Stomach (tissue), 4 donors: ENCODE measurements around the gene SNCB.

Experiments
- EP300 ChIP-seq: sonication (generic); formaldehyde crosslinking; IDR thresholded peaks from one replicate; pipeline ENCODE4 v1.6.1; 2017; ENCODE audit warnings: antibody characterized with exemption
- POLR2A ChIP-seq, 4 donors: fragments of 450-650 bp; IDR thresholded peaks; one replicate each; pipeline ENCODE4 v1.6.1; 2016; ENCODE audit warnings: antibody characterized with exemption in 4 of 4, control low read depth in 2 of 4, mild to moderate bottlenecking in 1 of 4, moderate library complexity in 1 of 4
- POLR2AphosphoS5 ChIP-seq, 3 donors: sonication (generic); formaldehyde crosslinking; IDR thresholded peaks; one replicate each; pipeline ENCODE4 v1.6.1; 2016; ENCODE audit warnings: antibody characterized with exemption in 3 of 3
- TF ChIP-seq, protein P1 (sequence below), 7 experiments: fragments of 450-650 bp in 4 of 7; fragments of 200-600 bp in 3 of 7; sonication (generic) in 3 of 7; IDR thresholded peaks; one replicate each; pipeline ENCODE4 v1.5.1; 2016 to 2019; ENCODE audit warnings: antibody characterized with exemption in 7 of 7, control low read depth in 2 of 7, mild to moderate bottlenecking in 1 of 7

GRCh38 chr5:176647843-176648473, 17.6 kb upstream of the SNCB start:
- TF ChIP-seq, protein P1, sequence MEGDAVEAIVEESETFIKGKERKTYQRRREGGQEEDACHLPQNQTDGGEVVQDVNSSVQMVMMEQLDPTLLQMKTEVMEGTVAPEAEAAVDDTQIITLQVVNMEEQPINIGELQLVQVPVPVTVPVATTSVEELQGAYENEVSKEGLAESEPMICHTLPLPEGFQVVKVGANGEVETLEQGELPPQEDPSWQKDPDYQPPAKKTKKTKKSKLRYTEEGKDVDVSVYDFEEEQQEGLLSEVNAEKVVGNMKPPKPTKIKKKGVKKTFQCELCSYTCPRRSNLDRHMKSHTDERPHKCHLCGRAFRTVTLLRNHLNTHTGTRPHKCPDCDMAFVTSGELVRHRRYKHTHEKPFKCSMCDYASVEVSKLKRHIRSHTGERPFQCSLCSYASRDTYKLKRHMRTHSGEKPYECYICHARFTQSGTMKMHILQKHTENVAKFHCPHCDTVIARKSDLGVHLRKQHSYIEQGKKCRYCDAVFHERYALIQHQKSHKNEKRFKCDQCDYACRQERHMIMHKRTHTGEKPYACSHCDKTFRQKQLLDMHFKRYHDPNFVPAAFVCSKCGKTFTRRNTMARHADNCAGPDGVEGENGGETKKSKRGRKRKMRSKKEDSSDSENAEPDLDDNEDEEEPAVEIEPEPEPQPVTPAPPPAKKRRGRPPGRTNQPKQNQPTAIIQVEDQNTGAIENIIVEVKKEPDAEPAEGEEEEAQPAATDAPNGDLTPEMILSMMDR (IDR thresholded peaks at IDR 0.05) = no peak
- no peak for TF ChIP-seq POLR2AphosphoS5 (IDR thresholded peaks at IDR 0.05)
- no peak for TF ChIP-seq POLR2A (IDR thresholded peaks at IDR 0.05)
- no peak for TF ChIP-seq EP300
